GM12892 (cell line): ENCODE results near the gene TTC39B.

Experiments used
- POLR2A ChIP-seq: IDR thresholded peaks from 2 replicates; pipeline ENCODE4 v1.6.1; 2011; ENCODE audit warnings: low read depth, low read length, control low read depth
- POLR2AphosphoS5 ChIP-seq: IDR thresholded peaks from 2 replicates; pipeline ENCODE4 v1.6.1; 2011; ENCODE audit warnings: low read depth, low read length, control low read depth

GRCh38 chr9:15155323-15155722 lies 151.7 kb downstream of the TTC39B start:
- TF ChIP-seq POLR2A (no peak), POLR2AphosphoS5 (no peak)
